ENCODE data around the gene CYP2J2.

DNA sequence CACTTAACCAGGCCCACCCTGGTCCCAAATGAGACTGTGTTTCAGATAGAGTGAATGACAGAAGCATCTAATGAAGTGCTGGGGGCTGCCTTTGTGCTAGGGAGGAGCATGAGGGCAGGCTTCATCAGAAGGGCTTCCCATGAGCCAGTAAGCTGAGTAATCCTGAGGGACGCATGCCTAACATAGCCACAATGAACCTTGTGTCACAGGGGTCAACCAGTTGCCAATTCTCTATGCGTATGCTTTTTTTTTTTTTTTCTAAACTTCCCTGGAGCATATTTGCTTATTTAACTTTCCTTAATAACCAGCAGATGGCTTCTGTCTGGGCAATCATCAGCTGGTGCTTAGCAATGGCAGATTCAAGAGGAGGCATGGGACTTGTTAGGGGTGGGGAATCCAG, 25.5 kb upstream of the CYP2J2 start:
- TF ChIP-seq CTCF (IDR thresholded peaks at IDR 0.05) (no peak), ZFX (IDR thresholded peaks at IDR 0.05; ENCODE audit: borderline replicate concordance) (no peak)
